ENCODE data around the gene MAP9. TPM values are rescaled to one million over a fixed set of nuclear protein-coding genes. Genes with fewer than 3 reads are reported as not detected.

Gene MAP9
- total RNA-seq, 1 experiment from 2014 or later, result 10.3 TPM

DNA sequence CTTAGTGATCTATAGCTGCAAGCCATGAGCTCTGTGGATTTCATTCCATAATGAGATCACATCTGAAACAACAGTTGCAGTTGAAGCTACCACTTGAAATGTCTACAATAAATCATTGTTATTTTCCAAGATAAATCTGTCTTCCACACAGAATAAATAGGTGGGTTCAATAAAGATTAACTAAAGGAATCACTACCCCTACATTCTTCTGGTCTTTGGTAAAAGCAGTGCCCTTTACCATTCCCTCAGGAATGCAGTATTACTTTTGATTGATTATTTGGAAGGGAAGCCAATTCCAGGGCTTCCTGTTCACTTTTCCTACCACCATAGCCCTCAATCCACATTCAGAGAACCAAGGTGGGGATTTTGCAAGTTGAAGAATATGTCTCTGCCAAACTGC, 38.9 kb upstream of the MAP9 start:
- no peaks in the 10 kb centered on the region for H3K36me3 Mint-ChIP-seq (ENCODE audit: insufficient read depth, unreplicated experiment)

DNA sequence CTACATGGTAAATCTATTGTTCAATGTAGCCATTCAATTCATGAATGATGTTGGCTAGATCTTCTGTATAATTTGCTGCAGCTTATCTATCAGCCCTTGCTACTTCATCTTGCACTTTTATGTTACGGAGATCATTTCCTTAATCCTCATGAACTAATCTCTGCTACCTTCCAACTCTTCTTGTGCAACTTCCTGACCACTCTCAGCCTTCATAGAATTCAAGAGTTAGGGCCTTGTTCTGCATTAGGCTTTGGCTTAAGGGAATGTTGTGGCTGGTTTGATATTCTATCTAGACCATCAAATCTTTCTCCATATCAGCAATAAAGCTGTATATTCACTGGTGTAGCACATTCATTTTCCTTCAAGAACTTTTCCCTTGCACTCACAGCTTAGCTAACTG, 36.7 kb upstream of the MAP9 start:
- H3K4me3 Mint-ChIP-seq (ENCODE audit: low read depth, unreplicated experiment), result no peak overlapping the region
- CTCF ChIA-PET, result no interaction called here
- no peak overlapping the region for H3K27ac Mint-ChIP-seq (ENCODE audit: unreplicated experiment)
- intact Hi-C loops (cut with micrococcal nuclease; ENCODE audit: unreplicated experiment), result no loop called here
- no peaks in the 10 kb centered on the region for H3K9me3 Mint-ChIP-seq (ENCODE audit: low read depth, unreplicated experiment)
- DNase-seq, result no peak
- no peaks in the 10 kb centered on the region for H3K27me3 Mint-ChIP-seq (ENCODE audit: unreplicated experiment)
- no peaks in the 10 kb centered on the region for H3K36me3 Mint-ChIP-seq (ENCODE audit: insufficient read depth, unreplicated experiment)
- TF ChIP-seq, protein P1, sequence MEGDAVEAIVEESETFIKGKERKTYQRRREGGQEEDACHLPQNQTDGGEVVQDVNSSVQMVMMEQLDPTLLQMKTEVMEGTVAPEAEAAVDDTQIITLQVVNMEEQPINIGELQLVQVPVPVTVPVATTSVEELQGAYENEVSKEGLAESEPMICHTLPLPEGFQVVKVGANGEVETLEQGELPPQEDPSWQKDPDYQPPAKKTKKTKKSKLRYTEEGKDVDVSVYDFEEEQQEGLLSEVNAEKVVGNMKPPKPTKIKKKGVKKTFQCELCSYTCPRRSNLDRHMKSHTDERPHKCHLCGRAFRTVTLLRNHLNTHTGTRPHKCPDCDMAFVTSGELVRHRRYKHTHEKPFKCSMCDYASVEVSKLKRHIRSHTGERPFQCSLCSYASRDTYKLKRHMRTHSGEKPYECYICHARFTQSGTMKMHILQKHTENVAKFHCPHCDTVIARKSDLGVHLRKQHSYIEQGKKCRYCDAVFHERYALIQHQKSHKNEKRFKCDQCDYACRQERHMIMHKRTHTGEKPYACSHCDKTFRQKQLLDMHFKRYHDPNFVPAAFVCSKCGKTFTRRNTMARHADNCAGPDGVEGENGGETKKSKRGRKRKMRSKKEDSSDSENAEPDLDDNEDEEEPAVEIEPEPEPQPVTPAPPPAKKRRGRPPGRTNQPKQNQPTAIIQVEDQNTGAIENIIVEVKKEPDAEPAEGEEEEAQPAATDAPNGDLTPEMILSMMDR (IDR thresholded peaks at IDR 0.05; ENCODE audit: unreplicated experiment), result no peak
- H3K4me1 Mint-ChIP-seq (ENCODE audit: low read depth, unreplicated experiment), result no peaks in the 10 kb centered on the region
- no TSS peak for BruUV-seq (replicated peaks)

More for the DNA sequence above, 38.9 kb upstream of the MAP9 start:
- no peak for DNase-seq
- CTCF ChIA-PET, result no interaction called here
- no peaks in the 10 kb centered on the region for H3K9me3 Mint-ChIP-seq (ENCODE audit: low read depth, unreplicated experiment)
- BruUV-seq (replicated peaks), result no TSS peak
- no peak overlapping the region for H3K4me3 Mint-ChIP-seq (ENCODE audit: low read depth, unreplicated experiment)
- no peaks in the 10 kb centered on the region for H3K27me3 Mint-ChIP-seq (ENCODE audit: unreplicated experiment)
- intact Hi-C loops (cut with micrococcal nuclease; ENCODE audit: unreplicated experiment), result no loop called here
- H3K27ac Mint-ChIP-seq (ENCODE audit: unreplicated experiment), result no peak overlapping the region
- H3K4me1 Mint-ChIP-seq (ENCODE audit: low read depth, unreplicated experiment), result no peaks in the 10 kb centered on the region
- TF ChIP-seq, protein P1 (IDR thresholded peaks at IDR 0.05; ENCODE audit: unreplicated experiment), result no peak

DNA sequence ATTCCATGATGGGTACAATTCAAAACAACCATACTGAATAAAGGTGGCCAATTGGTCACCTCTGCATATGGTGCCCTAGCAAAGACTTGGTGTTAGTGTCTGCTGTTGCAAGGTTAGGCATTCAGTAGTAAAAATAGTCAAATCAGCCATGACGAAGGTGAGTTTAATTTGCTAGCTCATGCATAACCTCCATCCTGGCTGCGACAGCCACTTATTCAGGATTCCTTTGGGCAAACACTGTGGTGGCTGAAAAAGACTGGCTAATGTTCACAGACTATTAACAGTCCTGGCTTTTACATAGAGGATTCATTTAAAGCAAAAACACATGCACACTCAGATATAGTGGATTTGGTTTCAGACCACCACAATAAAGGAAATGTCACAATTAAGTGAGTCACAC, 34.8 kb upstream of the MAP9 start:
- TF ChIP-seq, protein P1 (IDR thresholded peaks at IDR 0.05; ENCODE audit: unreplicated experiment), result no peak
- BruUV-seq (replicated peaks), result no TSS peak
- H3K27ac Mint-ChIP-seq (ENCODE audit: unreplicated experiment), result no peak overlapping the region
- DNase-seq, result no peak
- H3K36me3 Mint-ChIP-seq (ENCODE audit: insufficient read depth, unreplicated experiment), result no peaks in the 10 kb centered on the region
- H3K4me1 Mint-ChIP-seq (ENCODE audit: low read depth, unreplicated experiment), result no peaks in the 10 kb centered on the region
- no peaks in the 10 kb centered on the region for H3K27me3 Mint-ChIP-seq (ENCODE audit: unreplicated experiment)
- H3K4me3 Mint-ChIP-seq (ENCODE audit: low read depth, unreplicated experiment), result no peak overlapping the region
- no peaks in the 10 kb centered on the region for H3K9me3 Mint-ChIP-seq (ENCODE audit: low read depth, unreplicated experiment)
- intact Hi-C loops (cut with micrococcal nuclease; ENCODE audit: unreplicated experiment), result no loop called here
- CTCF ChIA-PET, result no interaction called here

DNA sequence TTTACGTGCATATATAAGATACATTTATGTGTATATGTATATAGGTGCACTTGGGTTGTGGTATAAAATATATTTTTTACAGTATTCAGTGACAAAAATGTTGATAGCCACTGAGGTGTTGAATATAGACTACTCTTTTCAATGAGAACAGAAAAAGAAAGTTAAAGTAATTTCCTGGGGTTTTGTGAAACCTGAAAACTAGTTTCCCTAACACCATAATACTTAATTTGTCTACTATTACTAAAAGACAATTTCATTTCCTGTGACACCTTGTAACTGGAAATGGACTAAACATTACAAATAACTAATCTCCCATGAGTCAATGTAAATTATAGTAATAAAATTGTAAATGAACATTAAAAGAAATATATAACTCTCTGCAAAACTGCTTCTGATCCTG, 32.0 kb upstream of the MAP9 start:
- Mint-ChIP-seq H3K36me3 (ENCODE audit: insufficient read depth, unreplicated experiment) (no peaks in the 10 kb centered on the region), H3K27ac (ENCODE audit: unreplicated experiment) (no peak overlapping the region), H3K4me3 (ENCODE audit: low read depth, unreplicated experiment) (no peak overlapping the region), H3K4me1 (ENCODE audit: low read depth, unreplicated experiment) (no peaks in the 10 kb centered on the region), H3K27me3 (ENCODE audit: unreplicated experiment) (no peaks in the 10 kb centered on the region), H3K9me3 (ENCODE audit: low read depth, unreplicated experiment) (no peaks in the 10 kb centered on the region)
- DNase-seq, result no peak
- BruUV-seq (replicated peaks), result no TSS peak
- TF ChIP-seq, protein P1 (IDR thresholded peaks at IDR 0.05; ENCODE audit: unreplicated experiment), result no peak
- CTCF ChIA-PET, result no interaction called here
- intact Hi-C loops (cut with micrococcal nuclease; ENCODE audit: unreplicated experiment), result no loop called here
